Measurements from ENCODE around the gene BBOX1.
"Not testable (repeated sequence)": the region's sequence is repeated elsewhere in the genome, so short reads cannot be mapped to it uniquely, and the experiment has no call there.

The BBOX1 gene

DNA sequence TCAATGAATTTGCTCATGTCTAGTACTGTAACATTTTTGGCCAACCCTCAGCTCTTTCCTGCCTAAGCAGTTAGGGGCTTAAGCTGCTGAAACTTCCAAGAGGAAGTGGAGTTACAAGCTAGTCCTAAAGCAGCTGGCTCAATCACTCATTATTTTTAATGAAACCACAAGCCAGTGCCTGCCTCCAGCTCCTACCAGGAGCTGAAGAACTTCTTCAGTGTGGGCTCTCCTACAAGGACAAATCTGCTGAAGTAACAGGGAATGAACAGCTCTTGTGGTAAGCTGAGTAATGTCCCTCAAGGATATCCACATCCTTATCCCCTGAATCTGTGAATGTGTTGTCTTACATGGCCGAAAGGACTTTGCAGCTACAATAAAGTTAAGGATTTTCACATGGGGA, 112.5 kb downstream of the BBOX1 start:
- Histone ChIP-seq H3K27ac (ENCODE audit: low read depth, low read length) (no peak overlapping the region), H3K9ac (ENCODE audit: low read length) (no peak overlapping the region), H3K4me3 (ENCODE audit: low read length) (no peak overlapping the region), H3K4me1 (ENCODE audit: control insufficient read depth, insufficient read depth, low read length) (peaks cover 2% of the 10 kb centered on the region), H3K36me3 (ENCODE audit: control insufficient read depth, insufficient read depth, low read length) (no peaks in the 10 kb centered on the region), H3K27me3 (ENCODE audit: control insufficient read depth, insufficient read depth, low read length) (no peaks in the 10 kb centered on the region)

DNA sequence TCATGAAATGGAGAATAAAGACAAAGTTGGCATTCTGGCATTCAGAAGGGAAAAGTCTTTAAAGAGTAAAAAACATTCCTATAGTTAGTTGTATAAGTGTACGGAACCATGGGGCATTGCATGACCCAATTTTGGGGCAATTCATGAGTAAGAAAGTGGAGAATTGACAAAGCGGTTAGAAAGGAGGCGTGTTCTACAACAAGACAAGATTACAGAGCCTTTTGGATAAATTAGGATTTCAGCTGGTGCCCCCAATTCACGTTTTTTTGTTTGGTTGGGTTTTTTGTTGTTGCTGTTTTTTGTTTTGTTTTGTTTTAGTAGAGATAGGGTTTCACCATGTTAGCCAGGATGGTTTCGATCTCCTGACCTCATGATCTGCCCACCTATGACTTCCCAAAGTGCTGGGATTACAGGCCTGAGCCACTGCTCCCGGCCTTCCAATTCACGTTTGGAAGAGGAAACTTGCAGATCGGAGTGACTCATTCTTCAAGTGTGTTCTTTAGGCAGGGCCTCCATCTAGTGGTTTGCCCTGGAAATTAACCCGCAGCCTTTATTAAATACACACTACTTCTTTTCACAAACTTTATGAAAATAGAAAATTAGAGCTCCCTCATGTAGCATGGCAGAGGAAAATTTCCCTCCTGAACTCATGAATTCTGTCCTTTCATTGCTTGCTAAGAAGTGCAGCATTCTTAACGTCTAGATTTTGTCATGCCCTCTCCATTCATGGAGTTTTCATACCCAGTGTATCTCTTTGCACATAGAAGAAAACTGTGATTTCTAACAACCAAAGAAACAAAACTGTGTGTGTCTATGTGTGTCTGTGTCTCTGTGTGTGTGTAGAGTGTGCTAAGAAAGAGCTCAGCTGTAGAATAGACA, 118.1 kb downstream of the BBOX1 start:
- Histone ChIP-seq H3K36me3 (ENCODE audit: control insufficient read depth, insufficient read depth, low read length) (no peaks in the 10 kb centered on the region), H3K4me3 (ENCODE audit: low read length) (no peak overlapping the region), H3K4me1 (ENCODE audit: control insufficient read depth, insufficient read depth, low read length) (peaks cover 6% of the 10 kb centered on the region), H3K27me3 (ENCODE audit: control insufficient read depth, insufficient read depth, low read length) (no peaks in the 10 kb centered on the region), H3K9ac (ENCODE audit: low read length) (no peak overlapping the region), H3K27ac (ENCODE audit: low read depth, low read length) (no peak overlapping the region)

DNA sequence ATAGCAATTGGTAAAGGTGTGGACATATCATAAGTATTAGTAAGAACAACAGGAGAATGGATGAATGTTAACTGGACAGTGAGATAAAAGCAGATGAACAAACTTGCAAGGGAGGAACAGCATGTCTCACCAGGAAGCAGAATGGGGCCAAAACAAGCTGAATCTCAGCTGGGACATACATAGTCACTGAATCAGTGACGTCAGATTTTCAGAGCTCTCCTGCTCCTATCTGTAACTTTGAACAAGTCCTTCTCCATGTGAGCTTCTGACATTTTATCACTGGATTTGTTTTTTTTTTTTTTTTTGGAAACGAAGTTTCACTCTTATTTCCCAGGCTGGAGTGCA, 118.7 kb downstream of the BBOX1 start:
- H3K4me1 ChIP-seq (ENCODE audit: control insufficient read depth, insufficient read depth, low read length) = peaks cover 6% of the 10 kb centered on the region
- H3K9ac ChIP-seq (ENCODE audit: low read length) = no peak overlapping the region
- no peak overlapping the region for H3K4me3 ChIP-seq (ENCODE audit: low read length)
- no peaks in the 10 kb centered on the region for H3K36me3 ChIP-seq (ENCODE audit: control insufficient read depth, insufficient read depth, low read length)
- H3K27me3 ChIP-seq (ENCODE audit: control insufficient read depth, insufficient read depth, low read length) = no peaks in the 10 kb centered on the region
- no peak overlapping the region for H3K27ac ChIP-seq (ENCODE audit: low read depth, low read length)

- Histone ChIP-seq H3K9ac (ENCODE audit: low read length) (no peak overlapping the region), H3K4me3 (ENCODE audit: low read length) (no peak overlapping the region), H3K4me1 (ENCODE audit: control insufficient read depth, insufficient read depth, low read length) (peaks cover 6% of the 10 kb centered on the region), H3K27ac (ENCODE audit: low read depth, low read length) (no peak overlapping the region), H3K36me3 (ENCODE audit: control insufficient read depth, insufficient read depth, low read length) (no peaks in the 10 kb centered on the region), H3K27me3 (ENCODE audit: control insufficient read depth, insufficient read depth, low read length) (no peaks in the 10 kb centered on the region)
These were observed 120.5 kb downstream of the BBOX1 start for GRCh38 chr11:27161071-27161470.

DNA sequence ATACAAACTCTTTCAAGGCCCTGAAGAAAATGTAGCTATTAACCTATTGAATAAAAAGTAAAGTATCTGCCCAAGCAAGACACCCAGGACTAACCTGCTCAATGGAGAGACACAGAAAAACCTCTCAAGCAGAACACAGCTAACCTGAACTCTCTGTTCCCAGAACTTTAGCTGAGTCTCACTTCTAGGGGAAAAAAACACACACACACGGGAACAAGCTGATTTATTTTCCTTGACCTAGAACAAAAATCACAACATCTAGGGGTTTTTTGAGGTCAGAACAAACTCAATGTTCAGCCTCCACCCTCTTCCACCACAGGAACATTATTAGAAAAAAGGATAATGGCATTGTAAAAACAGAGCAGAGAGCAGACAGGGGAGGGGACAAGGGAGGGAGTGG, 121.6 kb downstream of the BBOX1 start:
- H3K27me3 ChIP-seq (ENCODE audit: control insufficient read depth, insufficient read depth, low read length) = no peaks in the 10 kb centered on the region
- H3K27ac ChIP-seq (ENCODE audit: low read depth, low read length) = no peak overlapping the region
- no peaks in the 10 kb centered on the region for H3K36me3 ChIP-seq (ENCODE audit: control insufficient read depth, insufficient read depth, low read length)
- H3K4me3 ChIP-seq (ENCODE audit: low read length) = no peak overlapping the region
- no peak overlapping the region for H3K9ac ChIP-seq (ENCODE audit: low read length)
- peaks cover 6% of the 10 kb centered on the region for H3K4me1 ChIP-seq (ENCODE audit: control insufficient read depth, insufficient read depth, low read length)

GRCh38 chr11:27166130-27166529, 125.5 kb downstream of the BBOX1 start:
- no peaks in the 10 kb centered on the region for H3K27me3 ChIP-seq (ENCODE audit: control insufficient read depth, insufficient read depth, low read length)
- no peak overlapping the region for H3K9ac ChIP-seq (ENCODE audit: low read length)
- no peaks in the 10 kb centered on the region for H3K4me1 ChIP-seq (ENCODE audit: control insufficient read depth, insufficient read depth, low read length)
- no peak overlapping the region for H3K27ac ChIP-seq (ENCODE audit: low read depth, low read length)
- H3K36me3 ChIP-seq (ENCODE audit: control insufficient read depth, insufficient read depth, low read length) = no peaks in the 10 kb centered on the region
- no peak overlapping the region for H3K4me3 ChIP-seq (ENCODE audit: low read length)

DNA sequence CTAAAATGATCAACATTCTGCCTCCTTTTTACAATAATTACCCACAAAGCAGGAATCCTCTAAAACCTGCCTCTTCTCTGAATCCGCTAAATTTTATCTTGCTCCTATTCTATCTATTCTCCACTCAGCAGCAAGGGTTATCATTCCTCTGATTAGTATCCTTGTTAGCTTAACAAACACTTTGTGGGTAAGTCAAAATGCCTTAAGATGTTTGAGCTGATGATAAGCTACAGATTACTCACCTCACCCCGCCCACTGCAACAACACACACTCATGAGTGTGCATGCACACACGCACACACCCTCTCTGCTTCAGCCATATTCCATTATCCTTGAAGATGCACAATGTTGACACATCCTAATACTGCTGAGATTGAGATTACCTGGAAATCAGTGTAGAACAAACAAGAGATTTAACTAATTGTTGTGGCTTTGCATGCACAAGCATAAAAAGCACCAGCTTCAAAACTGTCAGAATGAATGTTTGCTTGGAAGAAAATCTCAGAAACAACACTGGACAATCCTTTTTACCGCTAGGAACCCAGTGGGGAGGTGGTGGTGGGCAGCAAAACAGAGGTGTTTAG, 130.9 kb downstream of the BBOX1 start:
- Histone ChIP-seq H3K27me3 (ENCODE audit: control insufficient read depth, insufficient read depth, low read length) (no peaks in the 10 kb centered on the region), H3K4me1 (ENCODE audit: control insufficient read depth, insufficient read depth, low read length) (no peaks in the 10 kb centered on the region), H3K36me3 (ENCODE audit: control insufficient read depth, insufficient read depth, low read length) (no peaks in the 10 kb centered on the region), H3K9ac (ENCODE audit: low read length) (no peak overlapping the region), H3K27ac (ENCODE audit: low read depth, low read length) (no peak overlapping the region), H3K4me3 (ENCODE audit: low read length) (no peak overlapping the region)

GRCh38 chr11:27173545-27173944, 132.9 kb downstream of the BBOX1 start:
- Histone ChIP-seq H3K9ac (ENCODE audit: low read length) (no peak overlapping the region), H3K4me1 (ENCODE audit: control insufficient read depth, insufficient read depth, low read length) (no peaks in the 10 kb centered on the region), H3K4me3 (ENCODE audit: low read length) (no peak overlapping the region), H3K36me3 (ENCODE audit: control insufficient read depth, insufficient read depth, low read length) (no peaks in the 10 kb centered on the region), H3K27ac (ENCODE audit: low read depth, low read length) (no peak overlapping the region), H3K27me3 (ENCODE audit: control insufficient read depth, insufficient read depth, low read length) (no peaks in the 10 kb centered on the region)

- Histone ChIP-seq H3K9ac (ENCODE audit: low read length) (no peak overlapping the region), H3K4me3 (ENCODE audit: low read length) (no peak overlapping the region), H3K27me3 (ENCODE audit: control insufficient read depth, insufficient read depth, low read length) (no peaks in the 10 kb centered on the region), H3K36me3 (ENCODE audit: control insufficient read depth, insufficient read depth, low read length) (no peaks in the 10 kb centered on the region), H3K4me1 (ENCODE audit: control insufficient read depth, insufficient read depth, low read length) (no peaks in the 10 kb centered on the region), H3K27ac (ENCODE audit: low read depth, low read length) (no peak overlapping the region)
These were observed 133.4 kb downstream of the BBOX1 start for GRCh38 chr11:27174021-27174420.

GRCh38 chr11:27174672-27175210, 134.1 kb downstream of the BBOX1 start:
- Histone ChIP-seq H3K4me1 (ENCODE audit: control insufficient read depth, insufficient read depth, low read length) (no peaks in the 10 kb centered on the region), H3K27ac (ENCODE audit: low read depth, low read length) (no peak overlapping the region), H3K27me3 (ENCODE audit: control insufficient read depth, insufficient read depth, low read length) (no peaks in the 10 kb centered on the region), H3K4me3 (ENCODE audit: low read length) (no peak overlapping the region), H3K9ac (ENCODE audit: low read length) (no peak overlapping the region), H3K36me3 (ENCODE audit: control insufficient read depth, insufficient read depth, low read length) (no peaks in the 10 kb centered on the region)

DNA sequence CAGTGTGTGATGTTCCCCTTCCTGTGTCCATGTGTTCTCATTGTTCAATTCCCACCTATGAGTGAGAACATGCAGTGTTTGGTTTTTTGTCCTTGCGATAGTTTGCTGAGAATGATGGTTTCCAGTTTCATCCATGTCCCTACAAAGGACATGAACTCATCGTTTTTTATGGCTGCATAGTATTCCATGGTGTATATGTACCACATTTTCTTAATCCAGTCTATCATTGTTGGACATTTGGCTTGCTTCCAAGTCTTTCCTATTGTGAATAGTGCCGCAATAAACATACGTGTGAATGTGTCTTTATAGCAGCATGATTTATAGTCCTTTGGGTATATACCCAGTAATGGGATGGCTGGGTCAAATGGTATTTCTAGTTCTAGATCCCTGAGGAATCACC, 134.9 kb downstream of the BBOX1 start:
- H3K4me1 ChIP-seq (ENCODE audit: control insufficient read depth, insufficient read depth, low read length); H3K27me3 ChIP-seq (ENCODE audit: control insufficient read depth, insufficient read depth, low read length); H3K4me3 ChIP-seq (ENCODE audit: low read length); H3K36me3 ChIP-seq (ENCODE audit: control insufficient read depth, insufficient read depth, low read length); H3K27ac ChIP-seq (ENCODE audit: low read depth, low read length); H3K9ac ChIP-seq (ENCODE audit: low read length): not testable (repeated sequence)
